Measurements from ENCODE around the gene FAM9C. TPM values are rescaled to one million over a fixed set of nuclear protein-coding genes. Genes with fewer than 3 reads are reported as not detected.
"Not testable (repeated sequence)": the region's sequence is repeated elsewhere in the genome, so short reads cannot be mapped to it uniquely, and the experiment has no call there.

Gene FAM9C
- 0.12 TPM for polyA plus RNA-seq
- long read RNA-seq, donor 1: 0 reads
- long read RNA-seq, donor 2: 0 reads
- long read RNA-seq, donor 3: 0 reads
- long read RNA-seq, donor 4: 0 reads
- long read RNA-seq, donor 5: 0 reads
- long read RNA-seq, donor 6: 0 reads
- long read RNA-seq, donor 7: 0 reads
- long read RNA-seq, donor 8: 0 reads
- long read RNA-seq, donor 9: 0 reads
- long read RNA-seq, donor 10: 0 reads
- long read RNA-seq, donor 11: 0 reads

DNA sequence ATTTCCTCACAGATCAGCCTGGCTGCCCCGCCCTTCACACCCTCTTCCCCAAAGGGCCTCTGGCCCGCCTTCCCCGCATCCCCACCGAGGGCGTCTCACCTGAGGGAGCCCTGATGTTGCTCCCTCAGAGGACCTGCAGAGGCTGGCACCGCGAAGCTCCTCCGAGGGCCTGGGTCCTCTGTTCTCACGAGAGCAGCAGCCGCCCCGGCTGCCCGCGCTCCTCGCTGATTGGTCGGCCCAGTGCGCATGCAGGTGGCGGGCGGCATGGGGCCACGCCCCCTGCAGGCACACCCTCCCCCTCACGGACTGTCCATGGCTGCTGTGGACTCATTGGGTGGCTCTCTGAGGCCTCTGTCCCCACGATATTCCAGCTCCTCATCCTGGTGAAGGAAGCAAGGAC lies at the start of gene FAM9C:
Gene FAM9C (minus strand): TSS at position 180 of the 400 bp plus-strand sequence. CDS start 831 bp downstream, outside the sequence.
- Histone ChIP-seq H3K27me3 (ENCODE audit: control insufficient read depth, insufficient read depth, low read length) (no peaks in the 10 kb centered on the region), H3K9me3 (ENCODE audit: control insufficient read depth, low read depth, low read length) (peaks cover 7% of the 10 kb centered on the region), H3K27ac (ENCODE audit: low read length) (no peak within 1 kb of the TSS), H3K36me3 (ENCODE audit: control insufficient read depth, insufficient read depth, low read length) (no peaks in the 10 kb centered on the region), H3K4me1 (ENCODE audit: control insufficient read depth, insufficient read depth, low read length) (peaks cover 9% of the 10 kb centered on the region), H3K4me3 (ENCODE audit: low read length) (no peak within 1 kb of the TSS)
- DNase-seq: no peak
- no CpG with 5 or more reads among the region's 21 CpGs for WGBS (ENCODE audit: insufficient coverage, low lambda C conversion rate)

GRCh38 chrX:13093529-13094140 lies 49.2 kb upstream of the FAM9C start:
- H3K36me3 ChIP-seq (ENCODE audit: control insufficient read depth, insufficient read depth, low read length): no peaks in the 10 kb centered on the region
- peaks cover 39% of the 10 kb centered on the region for H3K4me1 ChIP-seq (ENCODE audit: control insufficient read depth, insufficient read depth, low read length)
- no peak overlapping the region for H3K4me3 ChIP-seq (ENCODE audit: low read length)
- WGBS (ENCODE audit: insufficient coverage, low lambda C conversion rate): no CpG with 5 or more reads among the region's 6 CpGs
- H3K27me3 ChIP-seq (ENCODE audit: control insufficient read depth, insufficient read depth, low read length): no peaks in the 10 kb centered on the region
- no peak for DNase-seq
- H3K27ac ChIP-seq (ENCODE audit: low read length): no peak overlapping the region
- no peaks in the 10 kb centered on the region for H3K9me3 ChIP-seq (ENCODE audit: control insufficient read depth, low read depth, low read length)

- Histone ChIP-seq H3K4me1 (ENCODE audit: control insufficient read depth, insufficient read depth, low read length) (peaks cover 39% of the 10 kb centered on the region), H3K9me3 (ENCODE audit: control insufficient read depth, low read depth, low read length) (no peaks in the 10 kb centered on the region), H3K36me3 (ENCODE audit: control insufficient read depth, insufficient read depth, low read length) (no peaks in the 10 kb centered on the region), H3K27ac (ENCODE audit: low read length) (no peak overlapping the region), H3K27me3 (ENCODE audit: control insufficient read depth, insufficient read depth, low read length) (no peaks in the 10 kb centered on the region), H3K4me3 (ENCODE audit: low read length) (no peak overlapping the region)
- no CpG with 5 or more reads among the region's 7 CpGs for WGBS (ENCODE audit: insufficient coverage, low lambda C conversion rate)
- no peak for DNase-seq
These were observed 48.1 kb upstream of the FAM9C start for GRCh38 chrX:13092455-13092941.

- no peak overlapping the region for H3K4me3 ChIP-seq (ENCODE audit: low read length)
- WGBS (ENCODE audit: insufficient coverage, low lambda C conversion rate): no CpG with 5 or more reads among the region's 6 CpGs
- H3K27ac ChIP-seq (ENCODE audit: low read length): peak overlapping the region; percentile 79
- no peaks in the 10 kb centered on the region for H3K27me3 ChIP-seq (ENCODE audit: control insufficient read depth, insufficient read depth, low read length)
- no peak for DNase-seq
- no peaks in the 10 kb centered on the region for H3K9me3 ChIP-seq (ENCODE audit: control insufficient read depth, low read depth, low read length)
- peaks cover 39% of the 10 kb centered on the region for H3K4me1 ChIP-seq (ENCODE audit: control insufficient read depth, insufficient read depth, low read length)
- H3K36me3 ChIP-seq (ENCODE audit: control insufficient read depth, insufficient read depth, low read length): no peaks in the 10 kb centered on the region
These were observed 46.8 kb upstream of the FAM9C start for GRCh38 chrX:13091111-13091765.

DNA sequence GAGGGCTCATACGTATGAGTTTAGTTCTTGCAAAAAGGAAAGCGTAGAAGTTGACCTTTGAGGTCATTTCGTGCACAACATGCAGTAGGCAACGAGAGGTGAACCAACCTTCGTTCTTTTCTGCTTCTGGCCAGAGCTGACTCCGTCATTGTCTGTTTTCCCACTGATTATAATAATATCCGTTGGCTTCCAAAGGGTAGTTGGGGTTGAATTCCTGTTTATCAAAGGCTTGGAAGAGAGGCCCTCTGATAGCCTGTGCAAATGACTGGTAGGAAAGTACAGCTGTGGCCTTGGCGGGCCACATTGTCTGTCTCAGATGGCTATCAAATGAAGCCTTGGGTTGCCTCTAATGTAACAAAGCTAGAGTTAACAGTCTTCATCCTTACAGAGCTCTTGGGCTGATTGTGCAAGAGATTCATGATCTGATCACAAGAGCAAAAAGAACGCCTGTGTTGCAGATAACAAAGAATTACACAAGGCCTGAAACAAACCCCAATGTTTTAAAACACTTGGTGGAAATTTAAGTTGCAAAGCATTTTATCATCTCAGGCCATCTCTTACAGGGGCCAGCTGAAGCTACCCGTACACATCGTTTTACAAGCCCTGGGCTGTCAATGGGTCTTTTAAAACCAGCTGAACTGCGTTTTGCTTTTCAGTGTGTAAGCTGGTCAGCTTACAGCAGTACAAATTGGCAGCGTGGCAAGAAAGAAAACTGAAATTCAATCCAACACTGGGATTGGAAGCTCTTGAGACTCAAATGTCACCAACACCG lies 46.1 kb upstream of the FAM9C start:
- Histone ChIP-seq H3K27me3 (ENCODE audit: control insufficient read depth, insufficient read depth, low read length) (no peaks in the 10 kb centered on the region), H3K9me3 (ENCODE audit: control insufficient read depth, low read depth, low read length) (no peaks in the 10 kb centered on the region), H3K4me3 (ENCODE audit: low read length) (no peak overlapping the region), H3K36me3 (ENCODE audit: control insufficient read depth, insufficient read depth, low read length) (no peaks in the 10 kb centered on the region), H3K27ac (ENCODE audit: low read length) (peak overlapping the region; percentile 79), H3K4me1 (ENCODE audit: control insufficient read depth, insufficient read depth, low read length) (peaks cover 34% of the 10 kb centered on the region)
- WGBS (ENCODE audit: insufficient coverage, low lambda C conversion rate): no CpG with 5 or more reads among the region's 14 CpGs
- DNase-seq: peak in 1 of 2 donors; percentile 72

DNA sequence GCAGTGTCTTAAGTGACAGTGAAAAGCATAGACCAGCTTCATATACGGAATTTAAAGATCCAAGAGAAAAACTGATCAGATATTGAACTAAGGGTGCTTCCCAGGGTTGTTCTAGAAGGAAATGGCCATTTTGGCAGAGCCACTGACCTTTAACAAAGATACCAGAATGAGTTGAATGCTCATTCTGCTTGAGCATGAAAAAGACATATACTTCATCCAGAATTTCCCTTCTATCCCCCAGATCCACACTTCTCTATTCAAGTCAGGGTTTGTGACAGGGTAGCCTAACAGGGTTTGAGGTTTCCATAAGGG lies 45.6 kb upstream of the FAM9C start:
- no peak for DNase-seq
- Histone ChIP-seq H3K9me3 (ENCODE audit: control insufficient read depth, low read depth, low read length) (no peaks in the 10 kb centered on the region), H3K4me3 (ENCODE audit: low read length) (no peak overlapping the region), H3K27me3 (ENCODE audit: control insufficient read depth, insufficient read depth, low read length) (no peaks in the 10 kb centered on the region), H3K4me1 (ENCODE audit: control insufficient read depth, insufficient read depth, low read length) (peaks cover 29% of the 10 kb centered on the region), H3K27ac (ENCODE audit: low read length) (peak overlapping the region; percentile 79), H3K36me3 (ENCODE audit: control insufficient read depth, insufficient read depth, low read length) (no peaks in the 10 kb centered on the region)
- WGBS (ENCODE audit: insufficient coverage, low lambda C conversion rate): no CpG with 5 or more reads among the region's 1 CpG

GRCh38 chrX:13088156-13088487 lies 43.7 kb upstream of the FAM9C start:
- no peak overlapping the region for H3K27ac ChIP-seq (ENCODE audit: low read length)
- no peak for DNase-seq

DNA sequence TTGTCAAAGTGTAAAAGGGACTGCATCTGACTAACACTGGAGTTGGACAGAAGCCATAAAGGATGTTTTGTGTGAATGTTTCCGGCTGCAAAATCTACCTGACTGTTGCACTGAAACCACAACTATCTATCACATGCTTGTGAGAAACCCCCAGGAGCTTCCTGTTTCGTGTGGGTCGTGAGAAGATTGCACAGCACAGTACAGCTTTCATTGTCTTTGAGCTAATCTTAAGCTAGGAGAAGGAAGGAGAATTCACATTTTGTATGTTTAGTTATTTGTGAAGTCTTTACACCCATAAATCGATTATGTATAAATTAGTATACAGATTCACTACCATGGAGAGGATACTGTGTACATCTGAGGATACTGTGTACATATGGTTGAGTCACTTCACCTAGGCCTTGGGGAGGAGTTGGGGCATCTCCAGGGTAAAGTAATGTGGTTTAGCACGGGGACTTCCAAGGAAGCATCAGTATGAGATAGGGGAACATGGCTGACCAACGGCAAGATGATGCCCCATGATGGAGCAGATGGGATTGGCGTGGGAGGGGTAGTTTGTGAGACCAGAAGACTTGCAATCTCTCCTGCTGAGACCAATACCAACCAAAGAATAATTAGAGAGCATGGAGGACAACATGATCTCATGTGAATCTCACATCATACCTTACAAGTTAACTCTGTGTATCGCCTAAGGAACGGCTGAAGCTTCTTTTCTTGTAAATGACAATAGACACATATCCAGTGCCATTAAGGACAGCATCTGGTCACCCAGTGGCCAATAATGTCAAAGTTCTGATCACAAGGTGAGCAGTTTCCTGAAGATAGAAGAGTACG lies 43.1 kb upstream of the FAM9C start:
- WGBS (ENCODE audit: insufficient coverage, low lambda C conversion rate): no CpG with 5 or more reads among the region's 10 CpGs
- no peaks in the 10 kb centered on the region for H3K36me3 ChIP-seq (ENCODE audit: control insufficient read depth, insufficient read depth, low read length)
- H3K9me3 ChIP-seq (ENCODE audit: control insufficient read depth, low read depth, low read length): no peaks in the 10 kb centered on the region
- H3K27me3 ChIP-seq (ENCODE audit: control insufficient read depth, insufficient read depth, low read length): no peaks in the 10 kb centered on the region
- no peak overlapping the region for H3K4me3 ChIP-seq (ENCODE audit: low read length)
- peaks cover 26% of the 10 kb centered on the region for H3K4me1 ChIP-seq (ENCODE audit: control insufficient read depth, insufficient read depth, low read length)
- H3K27ac ChIP-seq (ENCODE audit: low read length): no peak overlapping the region
- DNase-seq: no peak

More at GRCh38 chrX:13088156-13088487, 43.7 kb upstream of the FAM9C start:
- H3K4me1 ChIP-seq (ENCODE audit: control insufficient read depth, insufficient read depth, low read length): peaks cover 26% of the 10 kb centered on the region
- H3K27me3 ChIP-seq (ENCODE audit: control insufficient read depth, insufficient read depth, low read length): no peaks in the 10 kb centered on the region
- no peak overlapping the region for H3K4me3 ChIP-seq (ENCODE audit: low read length)
- no peaks in the 10 kb centered on the region for H3K9me3 ChIP-seq (ENCODE audit: control insufficient read depth, low read depth, low read length)
- H3K36me3 ChIP-seq (ENCODE audit: control insufficient read depth, insufficient read depth, low read length): no peaks in the 10 kb centered on the region
- WGBS (ENCODE audit: insufficient coverage, low lambda C conversion rate): no CpG with 5 or more reads among the region's 5 CpGs

- not testable (repeated sequence) for H3K27me3 ChIP-seq (ENCODE audit: control insufficient read depth, insufficient read depth, low read length); H3K36me3 ChIP-seq (ENCODE audit: control insufficient read depth, insufficient read depth, low read length); DNase-seq; H3K9me3 ChIP-seq (ENCODE audit: control insufficient read depth, low read depth, low read length); H3K27ac ChIP-seq (ENCODE audit: low read length); H3K4me3 ChIP-seq (ENCODE audit: low read length)
- WGBS (ENCODE audit: insufficient coverage, low lambda C conversion rate): no CpG with 5 or more reads among the region's 8 CpGs
- peaks cover 27% of the 10 kb centered on the region for H3K4me1 ChIP-seq (ENCODE audit: control insufficient read depth, insufficient read depth, low read length)
These were observed 42.4 kb upstream of the FAM9C start for GRCh38 chrX:13086793-13087321.
